Pancreas (tissue), 10 donors: Measurements from ENCODE around the gene BRD7. TPM values are rescaled to one million over a fixed set of nuclear protein-coding genes. Genes with fewer than 3 reads are reported as not detected.

ENCODE experiments used
- ATAC-seq, 4 donors: fragments of 200-7000 bp; cut with Tn5 transposase; one replicate each; pipeline versions ENCODE4 v1.8.0 to v1.9.1; 2020; ENCODE audit warnings: mild to moderate bottlenecking in 4 of 4, moderate library complexity in 4 of 4
- DNase-seq, 6 donors: peaks; one replicate each; pipeline ENCODE4 v3.0.0-alpha.2; 2020
- FAIRE-seq: peaks from 2 replicates; lab custom pipeline; 2012; peaks lifted over from hg19 to GRCh38; lab: Jason Lieb, UNC
- H3K27ac ChIP-seq, 4 donors: fragments of 200-600 bp; sonication (generic); 1 replicate in 3 of 4; 2 replicates in 1 of 4; pipeline versions ENCODE4 v1.5.0 to v1.8.0; 2020
- H3K27me3 ChIP-seq, 4 donors: fragments of 200-600 bp; one replicate each; pipeline ENCODE4 v1.8.0; 2021
- H3K36me3 ChIP-seq, 3 donors: fragments of 200-600 bp; sonication (generic) in 1 of 3; one replicate each; pipeline versions ENCODE4 v1.5.0 to v1.8.0; 2020 to 2021
- H3K4me1 ChIP-seq, 3 donors: fragments of 200-600 bp; one replicate each; pipeline ENCODE4 v1.8.0; 2021
- H3K4me3 ChIP-seq, 4 donors: fragments of 200-600 bp; sonication (generic) in 2 of 4; one replicate each; pipeline versions ENCODE4 v1.5.0 to v1.8.0; 2020 to 2021
- H3K9me3 ChIP-seq, 4 donors: fragments of 200-600 bp; one replicate each; pipeline ENCODE4 v1.8.0; 2021
- CTCF ChIP-seq, 4 donors: fragments of 200-600 bp; sonication (generic) in 3 of 4; IDR thresholded peaks; one replicate each; pipeline versions ENCODE4 v1.5.0 to v1.8.0; 2021; ENCODE audit warnings: antibody characterized with exemption in 4 of 4
- WGBS, 2 donors: extraction: QIAGEN DNeasy Blood & Tissue Kit; methylation state at CpG; one replicate each; pipeline ENCODE4 v1.1.7; 2013; 5-methylcytosine and 5-hydroxymethylcytosine counted together
- intact Hi-C, 3 donors: fragments of 100-400 bp; cut with DNase I; formaldehyde crosslinking; loops; one replicate each; pipeline versions ENCODE4 v1.11.1 to v1.14.2; 2022
- polyA plus RNA-seq, 2 donors: library from polyadenylated mRNA; stranded (reverse); fragments of 200-250 nt; gene quantifications; one replicate each; pipeline ENCODE4 v1.2.3, GENCODE V29; 2013
- total RNA-seq, 6 donors: library from RNA; stranded (reverse); fragmentation: NEBNext Ultra II Directional in 4 of 6; extraction: Animal tissue kit (Norgen Biotek cat#: 25700) in 4 of 6; gene quantifications; one replicate each; pipeline versions ENCODE4 v1.2.1 to v1.2.4, GENCODE V29; 2021 to 2023
- donor health status: healthy with polysubstance abuse.
- donor health status: DM: no; HTN: no; CAD: no; lungs with moderate emphysema.
- donor health status: DM: no; HTN: no; CAD: no.
- donor health status: control.
- donor health status: control.
- donor health status: Bipolar disorder and iron deficiency.
- donor health status: DM: yes; HTN: yes; CAD: no.
- donor health status: DM: no; HTN: no; CAD: no.
- donor health status: DM: no; HTN: no; CAD: no.
- donor health status: DM: yes; HTN: yes; CAD: no.

The BRD7 gene
- total and polyA plus RNA-seq, 8 donors = 23.4 to 40.4 (median 32.4) TPM

GRCh38 chr16:50322333-50322732 is 46.5 kb downstream of the BRD7 start:
- Histone ChIP-seq H3K4me3 (no peak overlapping the region), H3K4me1 (no peaks in the 10 kb centered on the region), H3K9me3 (no peaks in the 10 kb centered on the region), H3K27ac (no peak overlapping the region), H3K36me3 (peaks cover 5 to 62% (median 25%) of the 10 kb centered on the region in 3 donors), H3K27me3 (no peaks in the 10 kb centered on the region)
- TF ChIP-seq CTCF (IDR thresholded peaks at IDR 0.05) = no peak
- WGBS, 2 donors = 65 to 91% methylated on average over 1 of the region's 1 CpG
- DNase-seq (no peak), ATAC-seq (no peak), FAIRE-seq (no peak)
- intact Hi-C loops = no loop called here

GRCh38 chr16:50320310-50320709 is 48.5 kb downstream of the BRD7 start:
- DNase-seq (no peak), FAIRE-seq (no peak), ATAC-seq (no peak)
- 83 to 86% methylated on average over 5 of the region's 5 CpGs for WGBS, 2 donors
- Histone ChIP-seq H3K4me1 (no peaks in the 10 kb centered on the region), H3K4me3 (no peak overlapping the region), H3K27ac (no peak overlapping the region), H3K9me3 (no peaks in the 10 kb centered on the region), H3K36me3 (peaks cover 5 to 74% (median 37%) of the 10 kb centered on the region in 3 donors), H3K27me3 (no peaks in the 10 kb centered on the region)
- intact Hi-C loops = no loop called here
- TF ChIP-seq CTCF (IDR thresholded peaks at IDR 0.05) = no peak

- no peak for DNase-seq
- Histone ChIP-seq H3K4me1 (no peaks in the 10 kb centered on the region), H3K9me3 (no peaks in the 10 kb centered on the region), H3K36me3 (peaks cover 7 to 80% (median 36%) of the 10 kb centered on the region in 3 donors), H3K4me3 (no peak overlapping the region), H3K27ac (no peak overlapping the region), H3K27me3 (no peaks in the 10 kb centered on the region)
- intact Hi-C loops = no loop called here
- FAIRE-seq = no peak
- WGBS, 2 donors = 91 to 95% methylated on average over 9 of the region's 9 CpGs
- no peak for ATAC-seq
- TF ChIP-seq CTCF (IDR thresholded peaks at IDR 0.05) = no peak
Measured at GRCh38 chr16:50318796-50319578, 49.8 kb downstream of the BRD7 start.

GRCh38 chr16:50316848-50317630 is 51.7 kb downstream of the BRD7 start:
- intact Hi-C loops = no loop called here
- 89% methylated on average over 10 of the region's 10 CpGs for WGBS, 2 donors
- no peak for DNase-seq
- ATAC-seq = peak in 1 of 4 donors; percentile 19
- Histone ChIP-seq H3K27ac (no peak overlapping the region), H3K4me1 (no peaks in the 10 kb centered on the region), H3K36me3 (peaks cover 7 to 70% (median 36%) of the 10 kb centered on the region in 3 donors), H3K4me3 (no peak overlapping the region), H3K9me3 (no peaks in the 10 kb centered on the region), H3K27me3 (no peaks in the 10 kb centered on the region)
- no peak for FAIRE-seq
- no peak for TF ChIP-seq CTCF (IDR thresholded peaks at IDR 0.05)
